Ramos (cell line): ENCODE measurements around the gene SIRT3.
"Not testable (repeated sequence)": the region's sequence is repeated elsewhere in the genome, so short reads cannot be mapped to it uniquely, and the experiment has no call there.

Experiments used
- in situ Hi-C: fragments of 300-500 bp; cut with MboI; formaldehyde crosslinking; loops from one replicate; pipeline ENCODE4 v1.14.3; 2022; ENCODE audit warnings: low sequenced_read_pairs; ENCODE audit not compliant: unreplicated experiment

SIRT3 gene

DNA sequence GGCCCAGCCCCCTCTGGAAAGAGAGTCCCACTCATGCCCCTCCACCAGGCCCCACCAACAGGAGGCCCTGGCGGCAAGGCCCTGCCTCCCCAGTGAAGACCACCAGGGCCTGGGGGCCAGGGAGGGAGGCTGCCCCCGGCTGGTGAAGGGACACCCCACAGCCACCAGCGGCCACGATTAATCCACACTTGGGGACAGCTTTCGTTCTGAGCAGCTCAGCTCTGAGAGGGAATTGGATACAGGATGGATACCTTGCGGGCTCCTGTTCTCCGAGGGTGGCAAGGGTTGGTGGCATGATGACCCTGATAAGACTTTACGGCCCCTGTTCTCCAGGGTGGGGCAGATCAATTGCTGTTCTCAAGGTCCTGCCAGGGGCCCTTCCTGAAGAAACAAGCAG lies 35.2 kb upstream of the SIRT3 start:
- in situ Hi-C loops, result no loop called here

DNA sequence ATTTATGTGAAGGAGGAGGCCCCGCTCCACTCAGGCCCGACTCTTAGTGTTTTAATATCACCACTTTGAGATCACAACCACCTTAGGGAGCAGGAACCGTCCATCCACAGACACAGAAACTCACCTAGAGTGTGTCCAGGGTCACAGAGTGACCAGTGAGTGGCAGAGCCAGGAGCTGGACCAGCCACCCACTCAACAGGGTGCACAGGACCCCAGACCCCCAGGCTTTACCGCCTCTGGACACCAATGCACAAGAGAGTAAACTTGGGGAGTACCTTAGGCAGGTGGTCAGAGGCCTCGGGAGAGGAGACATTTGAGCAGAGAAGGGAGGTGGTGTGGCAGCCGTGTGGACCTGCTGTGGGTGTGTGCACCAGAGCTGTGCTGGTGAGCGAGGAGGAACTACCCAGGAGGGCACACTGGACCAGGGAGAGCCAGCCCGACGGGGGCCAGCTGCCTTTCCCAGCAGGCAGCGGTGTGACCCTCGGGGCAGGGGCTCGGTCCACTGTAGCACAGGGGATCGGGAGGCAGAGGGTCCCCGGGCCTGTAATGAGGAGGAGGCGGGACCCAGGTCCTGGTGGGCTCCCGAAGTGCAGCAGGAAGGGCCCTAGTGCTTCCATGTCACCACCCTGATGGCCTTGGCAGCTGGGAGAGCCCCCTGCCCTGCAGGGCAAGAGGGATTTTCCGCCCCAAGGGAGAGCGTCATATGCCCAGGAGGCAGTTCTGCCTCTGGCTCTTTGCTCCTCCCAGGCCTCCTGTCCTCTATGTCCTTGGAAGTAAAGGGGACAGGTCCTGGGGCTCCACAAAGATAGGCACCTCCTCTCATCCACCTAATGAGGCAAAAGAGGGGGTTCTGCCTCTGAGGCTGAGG lies 34.5 kb upstream of the SIRT3 start:
- in situ Hi-C loops, result no loop called here

DNA sequence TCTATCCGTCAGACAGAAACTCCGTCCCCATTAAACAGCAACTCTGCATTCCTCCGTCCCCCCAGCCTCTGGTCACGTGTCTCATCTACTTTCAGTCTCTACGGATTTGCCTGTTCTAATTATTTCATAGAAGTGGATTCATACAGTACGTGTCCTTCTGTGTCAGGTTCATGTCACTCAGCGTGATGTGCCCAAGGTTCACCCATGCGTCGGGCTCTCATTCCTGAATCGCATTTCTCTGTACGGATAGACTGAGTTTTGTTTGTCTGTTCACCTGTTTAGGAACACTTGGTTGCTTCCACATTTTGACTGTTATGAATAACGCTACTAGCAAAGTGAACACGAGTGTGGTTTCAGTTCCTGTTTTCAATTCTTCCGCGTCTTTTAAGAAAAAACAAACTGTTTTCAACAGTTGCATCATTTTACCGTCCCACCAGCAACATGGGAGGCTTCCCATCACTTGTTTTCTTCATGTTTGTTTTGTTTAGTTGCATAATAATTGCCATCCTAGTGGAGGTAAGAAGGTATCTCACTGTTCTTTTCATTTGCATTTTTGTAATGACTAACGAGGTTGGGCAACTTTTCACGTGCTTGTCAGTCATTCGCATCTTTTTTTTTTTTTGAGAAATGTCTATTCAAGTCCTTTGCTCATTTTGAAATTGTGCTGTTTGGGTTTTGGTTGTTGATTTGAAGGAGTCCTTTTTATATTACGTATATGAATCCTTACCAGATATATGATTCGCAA lies 33.2 kb upstream of the SIRT3 start:
- in situ Hi-C loops, result no loop called here

- in situ Hi-C loops, result not testable (repeated sequence)
Observed at GRCh38 chr11:268716-269145, 32.6 kb upstream of the SIRT3 start.

DNA sequence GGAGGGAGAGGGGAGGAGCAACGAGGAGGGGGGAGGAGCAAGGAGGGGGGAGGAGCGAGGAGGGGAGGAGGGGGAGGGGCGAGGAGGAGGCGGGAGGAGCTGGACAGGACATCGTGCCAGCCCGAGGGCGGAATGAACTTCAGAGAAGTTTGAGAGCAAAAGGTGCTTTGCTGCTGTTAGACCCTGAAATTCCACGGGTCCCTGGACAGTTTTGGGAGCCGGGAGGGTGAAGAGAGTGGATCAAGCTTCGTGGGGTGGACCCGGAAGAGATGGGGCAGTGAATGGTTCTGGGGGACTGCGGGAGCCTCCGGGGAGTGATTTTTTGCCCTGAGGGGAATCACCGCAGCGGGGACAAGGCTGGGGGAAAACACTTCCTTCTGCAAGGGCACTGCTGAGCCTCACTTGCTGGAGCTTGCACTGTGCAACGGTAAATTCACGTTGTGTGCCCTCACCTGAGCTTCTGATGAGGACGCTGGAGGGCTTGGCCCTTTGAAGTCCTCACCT lies 31.4 kb upstream of the SIRT3 start:
- in situ Hi-C loops, result no loop called here

GRCh38 chr11:266676-267439 lies 30.7 kb upstream of the SIRT3 start:
- in situ Hi-C loops, result no loop called here

- in situ Hi-C loops, result no loop called here
Observed at GRCh38 chr11:261624-262023, 25.5 kb upstream of the SIRT3 start.

DNA sequence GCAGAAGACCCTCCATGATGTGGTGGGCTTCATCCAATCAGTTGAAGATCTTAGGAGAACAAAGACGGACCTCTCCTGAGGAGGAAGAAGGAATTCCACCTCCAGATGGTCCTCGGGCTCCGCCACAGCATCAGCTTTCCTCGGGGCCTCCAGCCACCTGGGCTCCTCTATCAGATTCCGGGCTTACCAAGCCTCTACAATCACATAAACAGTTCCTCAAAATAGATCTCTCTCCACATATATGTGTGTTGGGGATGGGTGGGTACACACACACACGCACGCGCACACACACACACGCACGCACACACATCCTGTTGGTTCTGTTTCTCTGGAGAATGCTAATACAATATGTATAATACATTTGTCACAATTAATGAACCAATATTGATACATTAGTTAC lies 23.3 kb upstream of the SIRT3 start:
- in situ Hi-C loops, result loop anchor here (10.0 kb wide), 1 partner anchor 85 kb away; no protein-coding TSS in a partner anchor

GRCh38 chr11:257766-258493 lies 21.8 kb upstream of the SIRT3 start:
- in situ Hi-C loops, result loop anchor here (10.0 kb wide), 1 partner anchor 87 kb away; no protein-coding TSS in a partner anchor

- in situ Hi-C loops, result loop anchor here (10.0 kb wide), 1 partner anchor 88 kb away; no protein-coding TSS in a partner anchor
Observed at GRCh38 chr11:256952-257737, 21.0 kb upstream of the SIRT3 start.

DNA sequence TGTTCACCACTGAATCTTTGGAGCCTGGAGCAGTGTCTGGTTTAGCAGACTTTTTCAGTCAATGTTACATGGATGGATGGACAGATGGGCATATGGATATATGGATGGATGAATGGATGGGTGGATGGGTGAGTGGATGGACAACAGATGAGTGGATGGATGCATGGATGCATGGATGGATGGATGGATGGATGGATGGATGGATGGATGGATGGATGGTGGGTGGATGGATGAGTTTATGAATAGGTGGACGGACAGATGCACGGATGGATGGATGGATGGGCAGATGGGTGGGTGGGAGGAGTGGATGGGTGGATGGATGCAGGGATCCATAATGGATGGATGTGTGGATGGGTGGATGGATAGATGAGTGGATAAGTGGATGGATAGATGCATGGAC lies 19.7 kb upstream of the SIRT3 start:
- in situ Hi-C loops, result loop anchor here (10.0 kb wide), 1 partner anchor 89 kb away; no protein-coding TSS in a partner anchor

DNA sequence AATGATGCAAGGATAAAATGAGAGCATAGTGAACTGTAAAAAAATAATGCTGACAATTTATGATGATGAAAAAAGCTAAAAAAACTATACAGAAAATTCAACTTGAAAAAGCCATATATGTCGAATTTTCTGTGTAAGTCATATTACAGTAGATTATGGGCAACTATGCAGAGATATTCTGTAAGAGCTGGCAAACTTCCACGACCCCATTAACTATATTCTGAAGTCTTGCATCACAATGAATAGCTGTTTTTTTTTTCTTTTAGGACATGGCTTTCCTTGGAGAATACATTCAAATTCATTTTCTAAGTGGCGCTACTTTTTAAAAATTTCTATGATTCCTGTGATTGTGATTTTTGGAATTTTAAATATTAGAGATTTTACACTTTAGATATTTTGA lies 19.0 kb upstream of the SIRT3 start:
- in situ Hi-C loops, result loop anchor here (10.0 kb wide), 1 partner anchor 90 kb away; no protein-coding TSS in a partner anchor

DNA sequence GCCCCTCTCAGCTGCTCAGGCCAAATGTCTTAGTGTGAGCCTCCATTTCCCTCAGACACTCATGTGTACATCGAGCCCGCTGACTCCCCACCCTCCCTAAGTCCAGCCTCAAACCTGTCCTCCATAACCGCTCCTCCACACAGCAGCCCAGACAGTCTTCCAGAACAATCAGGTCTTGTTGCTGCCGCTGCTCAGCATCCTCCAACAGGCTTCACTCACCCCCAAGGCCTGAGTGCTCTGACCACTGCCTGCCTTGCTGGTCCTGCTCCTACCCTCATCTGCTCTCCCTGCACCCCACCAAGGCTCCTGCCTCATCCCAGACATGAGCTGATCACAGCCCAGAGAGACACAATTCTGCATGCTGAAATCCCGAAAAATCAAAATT lies 17.7 kb upstream of the SIRT3 start:
- in situ Hi-C loops, result loop anchor here (10.0 kb wide), 1 partner anchor 91 kb away; no protein-coding TSS in a partner anchor

DNA sequence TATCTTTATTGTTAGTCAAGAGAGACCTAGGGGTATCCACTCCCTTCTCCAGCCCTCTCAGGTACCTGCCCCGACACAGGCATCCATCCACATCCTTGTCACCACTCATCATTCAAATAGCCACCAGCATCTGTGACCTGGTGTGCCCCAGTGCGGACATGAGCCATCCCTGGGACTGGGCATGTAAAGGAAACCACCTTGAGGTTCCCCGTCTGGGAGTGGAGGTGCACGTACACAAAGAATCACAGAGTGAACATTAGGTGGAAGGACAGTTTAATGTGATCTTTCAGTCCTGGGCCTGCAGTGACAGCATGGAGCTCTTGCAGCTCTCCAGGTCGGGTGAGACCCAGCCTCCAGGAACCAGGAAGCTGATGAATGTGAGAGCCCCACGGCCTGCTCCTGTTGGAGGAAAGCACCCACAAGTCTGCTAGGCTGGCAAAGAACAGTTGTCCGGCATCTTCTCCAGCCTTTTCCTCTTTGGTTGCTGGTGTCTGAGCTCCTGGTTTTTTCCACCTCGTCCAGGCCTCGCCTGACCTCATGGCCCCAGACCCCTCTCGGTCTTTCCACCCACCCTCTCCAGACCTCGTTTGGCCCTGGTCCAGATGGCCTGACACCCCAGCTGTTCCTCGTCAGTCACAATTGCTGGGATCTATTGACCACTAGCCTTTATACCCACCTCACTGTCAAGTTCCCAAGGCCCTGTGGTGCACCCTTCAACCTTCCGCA lies 17.2 kb upstream of the SIRT3 start:
- in situ Hi-C loops, result loop anchor here (10.0 kb wide), 1 partner anchor 91 kb away; no protein-coding TSS in a partner anchor

- in situ Hi-C loops, result loop anchor here (10.0 kb wide), 1 partner anchor 92 kb away; no protein-coding TSS in a partner anchor
Observed at GRCh38 chr11:252666-253065, 16.5 kb upstream of the SIRT3 start.

GRCh38 chr11:251550-251949 lies 15.4 kb upstream of the SIRT3 start:
- in situ Hi-C loops, result loop anchor here (10.0 kb wide), 1 partner anchor 93 kb away; no protein-coding TSS in a partner anchor

DNA sequence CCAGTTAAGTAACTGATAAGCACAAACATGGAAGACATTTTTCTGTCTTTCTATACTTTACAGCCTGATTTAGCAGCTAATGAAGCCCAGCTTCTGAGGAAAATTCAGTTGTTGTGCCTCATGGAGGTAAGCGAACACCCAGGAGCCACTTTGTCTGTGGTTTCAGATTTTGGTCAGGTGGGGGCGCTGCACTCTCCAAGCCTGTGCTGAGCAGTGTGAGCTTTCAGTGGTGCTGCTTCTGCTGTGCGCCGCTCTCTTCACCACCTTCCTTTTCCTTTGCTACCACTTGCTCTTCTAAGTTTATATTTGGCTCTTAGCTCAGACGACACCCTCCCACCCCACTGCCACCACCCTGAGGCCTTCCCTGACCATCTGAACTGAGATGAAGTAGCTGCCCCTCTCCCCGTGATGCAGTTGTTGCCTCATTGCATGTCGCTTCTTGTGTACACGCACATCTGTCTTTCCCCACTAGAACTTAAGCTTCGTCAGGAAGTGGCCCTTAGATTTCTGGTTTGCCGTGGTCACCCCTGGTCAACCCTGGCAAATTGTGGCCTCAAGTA lies 14.7 kb upstream of the SIRT3 start:
- in situ Hi-C loops, result loop anchor here (10.0 kb wide), 1 partner anchor 94 kb away; no protein-coding TSS in a partner anchor
